Karpas-422 (cell line): ENCODE results near the gene AGAP1. TPM values are rescaled to one million over a fixed set of nuclear protein-coding genes. Genes with fewer than 3 reads are reported as not detected.

Experiments
- DNase-seq: peaks from one replicate; pipeline ENCODE4 v3.0.0-alpha.2; 2015
- H2AFZ ChIP-seq: fragments of 200-600 bp; sonication (generic); 2 replicates; pipeline ENCODE4 v1.6.1; 2014; ENCODE audit warnings: antibody characterized with exemption, low read length, mixed read lengths
- H3K27ac ChIP-seq: fragments of 200-600 bp; sonication (generic); 2 replicates; pipeline ENCODE4 v1.5.1; 2014; ENCODE audit warnings: mild to moderate bottlenecking, low read length, moderate library complexity
- H3K27me3 ChIP-seq: fragments of 200-600 bp; sonication (generic); 2 replicates; pipeline ENCODE4 v1.6.1; 2014; ENCODE audit warnings: low read length, mixed read lengths
- H3K36me3 ChIP-seq: fragments of 200-600 bp; sonication (generic); 2 replicates; pipeline ENCODE4 v1.6.1; 2014; ENCODE audit warnings: low read length, mixed read lengths; ENCODE audit not compliant: insufficient read depth
- H3K4me1 ChIP-seq: fragments of 200-600 bp; sonication (generic); 2 replicates; pipeline ENCODE4 v1.6.1; 2014; ENCODE audit warnings: mild to moderate bottlenecking, low read length, mixed read lengths
- H3K4me2 ChIP-seq: fragments of 200-600 bp; sonication (generic); 2 replicates; pipeline ENCODE4 v1.6.1; 2014; ENCODE audit warnings: low read length, low read depth, mild to moderate bottlenecking; ENCODE audit not compliant: poor library complexity, severe bottlenecking
- H3K4me3 ChIP-seq: fragments of 200-600 bp; sonication (generic); 2 replicates; pipeline ENCODE4 v1.5.1; 2014; ENCODE audit warnings: mild to moderate bottlenecking, antibody characterized with exemption, low read length, mixed read lengths
- H3K79me2 ChIP-seq: fragments of 200-600 bp; sonication (generic); 2 replicates; pipeline ENCODE4 v1.6.1; 2014; ENCODE audit warnings: mild to moderate bottlenecking, low read length, mixed read lengths
- H3K9ac ChIP-seq: fragments of 200-600 bp; sonication (generic); 2 replicates; pipeline ENCODE4 v1.6.0; 2014; ENCODE audit warnings: low read length
- H3K9me2 ChIP-seq: fragments of 200-600 bp; sonication (generic), shearing (Covaris generic); replicated peaks from 2 replicates; pipeline ENCODE4 v1.6.0; 2014; ENCODE audit warnings: mild to moderate bottlenecking, low read length, moderate library complexity; ENCODE audit not compliant: insufficient read depth
- H3K9me3 ChIP-seq: fragments of 300-700, 200-600 bp; sonication (generic); 2 replicates; pipeline ENCODE4 v1.6.1; 2014; ENCODE audit warnings: low read length, mixed read lengths
- H4K20me1 ChIP-seq: fragments of 200-600 bp; sonication (generic); 2 replicates; pipeline ENCODE4 v1.6.1; 2014; ENCODE audit warnings: mild to moderate bottlenecking, antibody characterized with exemption, low read length, low read depth; ENCODE audit not compliant: insufficient read depth
- total RNA-seq: library from RNA; depleted of rRNA; stranded (reverse); fragments of >200 nt; shearing (Covaris generic); gene quantifications from 2 replicates; pipeline ENCODE4 v1.2.3, GENCODE V29; 2014; ENCODE audit warnings: low replicate concordance; rRNA removed

Gene AGAP1
- not detected in 2 replicates for total RNA-seq

DNA sequence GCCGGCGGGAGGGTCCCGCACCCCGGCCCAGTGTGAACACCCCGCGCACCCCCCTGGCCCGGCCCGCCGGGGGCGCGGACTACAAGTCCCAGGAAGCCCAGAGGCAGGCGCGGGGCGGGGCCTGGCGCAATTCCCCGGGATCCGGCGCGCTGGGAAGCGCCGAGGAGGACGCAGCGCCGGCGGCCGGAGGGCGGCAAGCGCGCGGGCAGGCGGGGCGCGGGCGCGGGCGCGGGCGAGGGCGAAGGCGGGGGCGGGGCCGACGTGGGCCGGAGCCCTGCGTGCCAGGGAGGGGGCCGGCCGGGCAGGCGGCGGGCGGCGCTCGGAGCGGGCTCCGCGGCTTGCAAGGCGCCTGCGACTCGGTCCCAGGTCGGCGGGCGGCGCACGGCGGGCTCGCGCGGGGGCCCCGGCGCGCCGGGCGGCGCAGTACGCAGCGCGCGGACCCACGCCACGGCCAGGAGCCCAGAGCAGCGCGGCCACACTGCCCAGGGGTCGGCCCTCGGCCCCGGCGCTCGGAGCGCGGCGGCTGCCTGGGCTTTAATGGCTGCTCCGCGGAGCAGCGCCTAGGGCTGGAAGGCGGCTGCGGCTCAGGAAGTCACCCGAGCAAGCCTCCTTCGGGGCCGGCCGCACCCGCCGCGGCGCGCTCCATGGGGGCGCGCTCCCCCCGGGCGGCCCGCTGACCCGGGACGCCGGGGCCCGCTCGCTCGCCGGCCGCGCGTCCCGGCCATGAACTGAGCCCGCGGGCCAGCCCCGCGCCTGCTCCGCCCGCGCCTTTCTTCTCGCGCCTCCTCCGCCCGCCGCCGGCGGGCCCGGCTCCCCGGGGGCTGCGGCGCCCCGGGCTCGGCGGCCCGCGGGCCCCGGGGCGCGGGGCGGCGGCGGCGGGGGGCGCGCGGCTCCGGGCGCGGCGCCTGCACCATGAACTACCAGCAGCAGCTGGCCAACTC, at the start of gene AGAP1:
TSS of gene AGAP1 (plus strand) at position 269 of the 941 bp plus-strand sequence.
- DNase-seq = no peak
- no peaks in the 10 kb centered on the region for H3K79me2 ChIP-seq
- no peak within 1 kb of the TSS for H3K4me3 ChIP-seq
- no peaks in the 10 kb centered on the region for H4K20me1 ChIP-seq
- no peak within 1 kb of the TSS for H2AFZ ChIP-seq
- H3K27me3 ChIP-seq = no peaks in the 10 kb centered on the region
- no peaks in the 10 kb centered on the region for H3K36me3 ChIP-seq
- H3K9ac ChIP-seq = no peak within 1 kb of the TSS
- H3K4me1 ChIP-seq = no peaks in the 10 kb centered on the region
- H3K27ac ChIP-seq = no peak within 1 kb of the TSS
- H3K9me2 ChIP-seq = no peaks in the 10 kb centered on the region
- H3K9me3 ChIP-seq = no peaks in the 10 kb centered on the region
- no peak within 1 kb of the TSS for H3K4me2 ChIP-seq

DNA sequence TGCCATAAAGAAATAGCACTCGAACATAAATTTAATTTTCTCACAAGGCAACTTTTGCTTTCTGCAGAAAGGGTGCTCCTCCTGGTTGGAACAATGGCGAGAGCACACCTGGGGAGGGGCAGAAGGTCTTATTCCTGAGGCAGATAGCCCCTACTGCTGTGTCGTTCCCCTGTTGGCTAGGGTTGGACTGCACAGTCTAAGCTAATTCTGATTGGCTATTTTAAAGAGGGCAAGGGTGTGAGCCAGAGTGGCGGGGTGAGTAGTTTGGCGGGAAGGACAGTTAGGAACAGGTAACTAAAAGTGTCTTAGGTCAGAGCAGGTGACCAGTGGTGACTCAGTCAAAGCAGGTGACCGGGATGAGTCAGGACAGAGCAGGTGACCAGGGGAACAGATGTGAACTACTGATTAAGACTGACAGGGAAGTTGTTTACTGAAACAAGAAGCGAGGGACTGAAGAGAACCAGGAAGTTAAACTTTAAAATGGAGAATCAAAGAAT, 49.7 kb upstream of the AGAP1 start:
- Histone ChIP-seq H3K27ac (no peak overlapping the region), H3K27me3 (no peaks in the 10 kb centered on the region), H4K20me1 (no peaks in the 10 kb centered on the region), H3K9ac (no peak overlapping the region), H3K9me2 (no peaks in the 10 kb centered on the region), H3K4me1 (no peaks in the 10 kb centered on the region), H3K79me2 (no peaks in the 10 kb centered on the region), H3K36me3 (no peaks in the 10 kb centered on the region), H3K4me2 (no peak overlapping the region), H3K9me3 (no peaks in the 10 kb centered on the region), H3K4me3 (no peak overlapping the region), H2AFZ (no peak overlapping the region)
- no peak for DNase-seq

GRCh38 chr2:235445116-235445515, 48.7 kb upstream of the AGAP1 start:
- H4K20me1 ChIP-seq = no peaks in the 10 kb centered on the region

DNA sequence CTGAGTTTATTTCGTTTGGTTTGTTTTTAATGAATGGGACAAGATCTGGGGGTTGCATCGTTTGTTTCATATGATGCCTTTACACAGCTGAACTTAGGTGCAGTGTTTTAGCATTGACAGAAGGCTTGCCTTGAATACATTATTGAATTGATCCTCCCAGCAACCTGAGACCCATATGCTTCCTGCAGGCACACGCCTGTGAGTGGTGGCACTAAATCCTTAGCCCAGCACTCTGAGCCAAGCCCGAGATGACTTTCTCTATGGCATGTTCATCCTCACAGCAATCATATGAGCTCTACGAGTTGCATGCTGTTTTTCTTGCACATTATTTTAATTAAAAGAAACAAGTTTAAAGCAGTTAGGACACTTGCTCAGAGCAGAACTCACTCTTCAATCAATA, 47.8 kb upstream of the AGAP1 start:
- no peak overlapping the region for H3K4me3 ChIP-seq
- H3K4me2 ChIP-seq = no peak overlapping the region
- no peaks in the 10 kb centered on the region for H3K27me3 ChIP-seq
- no peaks in the 10 kb centered on the region for H3K9me3 ChIP-seq
- no peaks in the 10 kb centered on the region for H3K36me3 ChIP-seq
- H3K27ac ChIP-seq = no peak overlapping the region
- no peaks in the 10 kb centered on the region for H3K79me2 ChIP-seq
- no peaks in the 10 kb centered on the region for H3K9me2 ChIP-seq
- no peaks in the 10 kb centered on the region for H4K20me1 ChIP-seq
- H3K4me1 ChIP-seq = no peaks in the 10 kb centered on the region
- H3K9ac ChIP-seq = no peak overlapping the region
- DNase-seq = no peak
- no peak overlapping the region for H2AFZ ChIP-seq

More at GRCh38 chr2:235445116-235445515, 48.7 kb upstream of the AGAP1 start:
- H3K4me3 ChIP-seq = no peak overlapping the region
- H3K79me2 ChIP-seq = no peaks in the 10 kb centered on the region
- H3K9me3 ChIP-seq = no peaks in the 10 kb centered on the region
- no peaks in the 10 kb centered on the region for H3K27me3 ChIP-seq
- no peak overlapping the region for H3K27ac ChIP-seq
- no peak overlapping the region for H3K4me2 ChIP-seq
- DNase-seq = no peak
- H2AFZ ChIP-seq = no peak overlapping the region
- no peaks in the 10 kb centered on the region for H3K4me1 ChIP-seq
- no peaks in the 10 kb centered on the region for H3K36me3 ChIP-seq
- H3K9ac ChIP-seq = no peak overlapping the region
- no peaks in the 10 kb centered on the region for H3K9me2 ChIP-seq

GRCh38 chr2:235447210-235447609, 46.6 kb upstream of the AGAP1 start:
- H3K36me3 ChIP-seq = no peaks in the 10 kb centered on the region
- no peaks in the 10 kb centered on the region for H3K9me3 ChIP-seq
- H3K9me2 ChIP-seq = no peaks in the 10 kb centered on the region
- H3K79me2 ChIP-seq = no peaks in the 10 kb centered on the region
- H3K9ac ChIP-seq = no peak overlapping the region
- no peaks in the 10 kb centered on the region for H3K4me1 ChIP-seq
- H2AFZ ChIP-seq = no peak overlapping the region
- H3K4me2 ChIP-seq = no peak overlapping the region
- DNase-seq = no peak
- no peak overlapping the region for H3K4me3 ChIP-seq
- H3K27ac ChIP-seq = no peak overlapping the region
- H4K20me1 ChIP-seq = no peaks in the 10 kb centered on the region
- no peaks in the 10 kb centered on the region for H3K27me3 ChIP-seq

DNA sequence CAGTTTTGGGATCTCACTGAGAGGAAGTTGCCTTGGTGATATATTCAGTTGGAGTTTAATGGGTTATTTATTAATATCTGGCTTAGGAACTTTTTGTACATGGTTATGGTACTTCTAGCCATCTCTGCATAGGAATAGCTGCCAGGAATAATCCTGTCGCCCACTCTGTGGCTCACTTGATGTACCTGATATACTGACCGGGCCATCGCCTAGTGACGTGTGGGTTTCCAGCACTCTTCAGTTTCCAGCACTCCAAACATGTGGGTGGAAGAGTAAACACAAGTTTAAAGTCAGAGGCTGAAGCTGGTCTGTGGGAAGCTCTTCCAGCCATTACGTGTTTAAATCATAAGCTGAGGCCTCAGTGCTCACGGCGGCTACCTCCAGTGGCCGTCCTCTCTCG, 44.3 kb upstream of the AGAP1 start:
- H3K36me3 ChIP-seq = no peaks in the 10 kb centered on the region
- H3K27me3 ChIP-seq = no peaks in the 10 kb centered on the region
- no peak for DNase-seq
- H3K79me2 ChIP-seq = no peaks in the 10 kb centered on the region
- no peak overlapping the region for H3K9ac ChIP-seq
- no peak overlapping the region for H3K4me2 ChIP-seq
- no peak overlapping the region for H2AFZ ChIP-seq
- H3K9me3 ChIP-seq = no peaks in the 10 kb centered on the region
- no peaks in the 10 kb centered on the region for H4K20me1 ChIP-seq
- H3K4me1 ChIP-seq = no peaks in the 10 kb centered on the region
- H3K9me2 ChIP-seq = no peaks in the 10 kb centered on the region
- no peak overlapping the region for H3K4me3 ChIP-seq
- H3K27ac ChIP-seq = no peak overlapping the region

DNA sequence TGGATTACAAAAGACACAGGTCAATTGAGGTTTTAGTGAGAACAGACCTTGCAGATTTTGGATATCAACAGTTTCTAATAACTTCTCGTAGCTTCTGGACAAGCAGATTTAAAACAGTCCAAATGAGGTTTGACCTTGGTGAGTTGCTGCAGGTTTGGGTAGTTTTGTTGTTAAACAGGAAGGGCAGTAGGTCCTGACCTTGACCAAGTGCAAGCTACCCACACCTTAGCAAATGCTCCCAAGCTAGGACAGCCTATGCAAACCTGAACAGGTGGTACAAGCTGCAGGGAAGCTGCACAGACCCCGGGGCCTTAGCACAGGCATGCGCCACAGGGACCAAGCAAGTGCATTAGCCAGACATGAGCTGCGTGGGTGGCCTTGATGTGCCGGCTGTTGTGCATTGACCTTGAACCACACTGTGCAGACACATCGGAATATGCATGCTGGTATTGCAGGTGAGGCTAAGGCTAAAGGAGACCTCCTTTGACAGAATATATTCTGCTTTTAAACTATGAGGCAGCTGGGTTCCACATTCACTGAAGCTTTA, 40.2 kb upstream of the AGAP1 start:
- H3K36me3 ChIP-seq = no peaks in the 10 kb centered on the region
- H3K79me2 ChIP-seq = no peaks in the 10 kb centered on the region
- no peak overlapping the region for H3K9ac ChIP-seq
- no peaks in the 10 kb centered on the region for H3K9me2 ChIP-seq
- H3K27ac ChIP-seq = no peak overlapping the region
- H3K4me3 ChIP-seq = no peak overlapping the region
- H4K20me1 ChIP-seq = no peaks in the 10 kb centered on the region
- H3K4me1 ChIP-seq = no peaks in the 10 kb centered on the region
- no peaks in the 10 kb centered on the region for H3K27me3 ChIP-seq
- no peaks in the 10 kb centered on the region for H3K9me3 ChIP-seq
- H2AFZ ChIP-seq = no peak overlapping the region
- no peak for DNase-seq
- no peak overlapping the region for H3K4me2 ChIP-seq

DNA sequence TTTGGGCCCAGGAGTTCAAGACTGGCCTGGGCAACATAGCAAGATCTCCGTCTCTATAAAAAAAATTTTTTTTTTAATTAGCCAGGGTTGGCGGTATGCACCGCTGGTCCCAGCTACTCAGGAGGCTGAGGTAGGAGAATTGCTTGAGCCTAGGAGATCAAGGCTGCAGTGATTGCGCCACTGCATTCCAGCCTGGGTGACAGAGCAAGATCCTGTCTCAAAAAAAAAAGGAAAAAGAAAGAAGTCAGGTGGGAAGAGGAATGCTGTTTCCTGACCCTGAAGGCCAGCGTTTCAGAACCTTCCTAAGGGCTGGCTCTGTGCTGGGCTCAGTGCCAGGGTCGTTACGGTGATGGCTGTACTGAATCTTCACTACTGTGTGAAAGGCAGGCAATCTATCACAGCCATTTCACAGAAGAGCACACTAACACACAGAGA, 35.0 kb upstream of the AGAP1 start:
- DNase-seq = no peak
- no peaks in the 10 kb centered on the region for H3K36me3 ChIP-seq
- H3K9me2 ChIP-seq = no peaks in the 10 kb centered on the region
- no peaks in the 10 kb centered on the region for H4K20me1 ChIP-seq
- H3K9ac ChIP-seq = no peak overlapping the region
- no peaks in the 10 kb centered on the region for H3K9me3 ChIP-seq
- no peak overlapping the region for H3K27ac ChIP-seq
- H2AFZ ChIP-seq = no peak overlapping the region
- H3K79me2 ChIP-seq = no peaks in the 10 kb centered on the region
- no peaks in the 10 kb centered on the region for H3K27me3 ChIP-seq
- H3K4me3 ChIP-seq = no peak overlapping the region
- no peaks in the 10 kb centered on the region for H3K4me1 ChIP-seq
- no peak overlapping the region for H3K4me2 ChIP-seq
